ENCODE results near the gene MPRIP. TPM values are rescaled to one million over a fixed set of nuclear protein-coding genes. Genes with fewer than 3 reads are reported as not detected.
"Not testable (repeated sequence)": the region's sequence is repeated elsewhere in the genome, so short reads cannot be mapped to it uniquely, and the experiment has no call there.

Gene MPRIP
- total RNA-seq, 2 donors from 2014 or later = 147 to 269 TPM

- Histone ChIP-seq H3K27ac (no peak overlapping the region), H3K27me3 (no peaks in the 10 kb centered on the region), H3K4me1 (no peaks in the 10 kb centered on the region), H3K9me3 (no peaks in the 10 kb centered on the region), H3K36me3 (replicated peaks in 1 of 2; ENCODE audit: insufficient read depth in 1 of 2, low read depth in 2 of 2) (peaks cover 0 to 12% of the 10 kb centered on the region in 2 donors), H3K4me3 (no peak overlapping the region)
- DNase-seq = no peak
- ATAC-seq = no peak
- TF ChIP-seq CTCF (IDR thresholded peaks at IDR 0.05) (no peak), POLR2A (IDR thresholded peaks at IDR 0.05) (no peak)
- 91% methylated on average over 8 of the region's 8 CpGs for WGBS, 2 donors
- intact Hi-C loops (cut with DNase I) = no loop called here
These were observed 90.5 kb downstream of the MPRIP start for GRCh38 chr17:17132746-17133145.

GRCh38 chr17:17134051-17134956, 92.0 kb downstream of the MPRIP start:
- 79 to 86% methylated on average over 7 to 14 of the region's 14 CpGs for WGBS, 2 donors
- ATAC-seq = no peak
- intact Hi-C loops (cut with DNase I) = no loop called here
- no peak for DNase-seq
- TF ChIP-seq POLR2A (IDR thresholded peaks at IDR 0.05) = no peak
- TF ChIP-seq CTCF (IDR thresholded peaks at IDR 0.05) = no peak
- Histone ChIP-seq H3K9me3 (no peaks in the 10 kb centered on the region), H3K4me1 (no peaks in the 10 kb centered on the region), H3K4me3 (no peak overlapping the region), H3K36me3 (replicated peaks in 1 of 2; ENCODE audit: insufficient read depth in 1 of 2, low read depth in 2 of 2) (peaks cover 0 to 18% of the 10 kb centered on the region in 2 donors), H3K27me3 (no peaks in the 10 kb centered on the region), H3K27ac (no peak overlapping the region)

- Histone ChIP-seq H3K27me3 (no peaks in the 10 kb centered on the region), H3K9me3 (no peaks in the 10 kb centered on the region), H3K4me3 (no peak overlapping the region), H3K4me1 (no peaks in the 10 kb centered on the region), H3K36me3 (replicated peaks in 1 of 2; ENCODE audit: insufficient read depth in 1 of 2, low read depth in 2 of 2) (peaks cover 0 to 22% of the 10 kb centered on the region in 2 donors), H3K27ac (no peak overlapping the region)
- 80 to 84% methylated on average over 2 to 3 of the region's 3 CpGs for WGBS, 2 donors
- no peak for ATAC-seq
- intact Hi-C loops (cut with DNase I) = no loop called here
- no peak for DNase-seq
- TF ChIP-seq POLR2A (IDR thresholded peaks at IDR 0.05) (no peak), CTCF (IDR thresholded peaks at IDR 0.05) (no peak)
These were observed 92.7 kb downstream of the MPRIP start for GRCh38 chr17:17134957-17135333.

- WGBS, 2 donors = 86 to 87% methylated on average over 3 to 5 of the region's 5 CpGs
- H3K4me3 ChIP-seq; H3K27ac ChIP-seq; intact Hi-C loops (cut with DNase I); ATAC-seq; H3K4me1 ChIP-seq; H3K27me3 ChIP-seq; H3K9me3 ChIP-seq; DNase-seq: not testable (repeated sequence)
- peaks cover 0 to 22% of the 10 kb centered on the region in 2 donors for H3K36me3 ChIP-seq (replicated peaks in 1 of 2; ENCODE audit: insufficient read depth in 1 of 2, low read depth in 2 of 2)
These were observed 94.0 kb downstream of the MPRIP start for GRCh38 chr17:17136221-17136620.

- H3K27me3 ChIP-seq = no peaks in the 10 kb centered on the region
- H3K9me3 ChIP-seq = no peaks in the 10 kb centered on the region
- intact Hi-C loops (cut with DNase I) = no loop called here
- no peak overlapping the region for H3K4me3 ChIP-seq
- WGBS, 2 donors = 81 to 86% methylated on average over 26 to 30 of the region's 30 CpGs
- no peak for TF ChIP-seq POLR2A (IDR thresholded peaks at IDR 0.05)
- TF ChIP-seq CTCF (IDR thresholded peaks at IDR 0.05) = no peak
- no peaks in the 10 kb centered on the region for H3K4me1 ChIP-seq
- no peak overlapping the region for H3K27ac ChIP-seq
- ATAC-seq (no peak), DNase-seq (peak in 2 of 4 donors; percentile 28 to 33)
- peaks cover 0 to 19% of the 10 kb centered on the region in 2 donors for H3K36me3 ChIP-seq (replicated peaks in 1 of 2; ENCODE audit: insufficient read depth in 1 of 2, low read depth in 2 of 2)
These were observed 95.7 kb downstream of the MPRIP start for GRCh38 chr17:17137731-17138585.

Data from body of pancreas (tissue), 4 donors.